ENCODE results near the gene BRSK2. TPM values are rescaled to one million over a fixed set of nuclear protein-coding genes. Genes with fewer than 3 reads are reported as not detected.
"Not testable (repeated sequence)": the region's sequence is repeated elsewhere in the genome, so short reads cannot be mapped to it uniquely, and the experiment has no call there.

Gene BRSK2
- total RNA-seq, 1 donor from 2014 or later, result 7.1 TPM

GRCh38 chr11:1421291-1421690, 31.6 kb downstream of the BRSK2 start:
- Mint-ChIP-seq H3K9me3 (ENCODE audit: unreplicated experiment) (peaks cover 18% of the 10 kb centered on the region), H3K27me3 (ENCODE audit: low read depth, unreplicated experiment) (no peaks in the 10 kb centered on the region), H3K36me3 (ENCODE audit: low read depth, unreplicated experiment) (peaks cover 9% of the 10 kb centered on the region), H3K4me1 (ENCODE audit: low read depth, unreplicated experiment) (no peaks in the 10 kb centered on the region), H3K4me3 (ENCODE audit: unreplicated experiment) (no peak overlapping the region), H3K27ac (ENCODE audit: unreplicated experiment) (no peak overlapping the region)
- Histone ChIP-seq H3K4me2 (ENCODE audit: low read length) (no peak overlapping the region), H3K36me3 (ENCODE audit: insufficient read depth, low read length) (no peaks in the 10 kb centered on the region), H3K4me1 (ENCODE audit: insufficient read depth, low read length) (no peaks in the 10 kb centered on the region), H3K79me2 (ENCODE audit: insufficient read depth, low read length) (no peaks in the 10 kb centered on the region), H3K27me3 (ENCODE audit: insufficient read depth, low read length) (no peaks in the 10 kb centered on the region), H3K9ac (ENCODE audit: low read length) (no peak overlapping the region), H3K9me3 (ENCODE audit: insufficient read depth, low read depth, low read length) (peaks cover 10% of the 10 kb centered on the region), H3K4me3 (ENCODE audit: insufficient read depth, low read depth, low read length) (no peak overlapping the region), H2AFZ (ENCODE audit: low read depth, low read length) (no peak overlapping the region), H3K27ac (ENCODE audit: low read depth, low read length) (no peak overlapping the region), H4K20me1 (ENCODE audit: insufficient read depth, low read length) (no peaks in the 10 kb centered on the region)
- DNase-seq (ENCODE audit: low read depth) (no peak), FAIRE-seq (no peak)
- TF ChIP-seq CTCF (IDR thresholded peaks at IDR 0.05; ENCODE audit: insufficient read depth, low read depth, low read length), result no peak
- no peak for TF ChIP-seq EZH2 (IDR thresholded peaks at IDR 0.05; ENCODE audit: insufficient read depth, low read length)

- TF ChIP-seq CTCF (IDR thresholded peaks at IDR 0.05; ENCODE audit: insufficient read depth, low read depth, low read length) (no peak), EZH2 (IDR thresholded peaks at IDR 0.05; ENCODE audit: insufficient read depth, low read length) (no peak)
- Mint-ChIP-seq H3K4me1 (ENCODE audit: low read depth, unreplicated experiment) (no peaks in the 10 kb centered on the region), H3K36me3 (ENCODE audit: low read depth, unreplicated experiment) (peaks cover 3% of the 10 kb centered on the region), H3K4me3 (ENCODE audit: unreplicated experiment) (no peak overlapping the region), H3K27me3 (ENCODE audit: low read depth, unreplicated experiment) (no peaks in the 10 kb centered on the region), H3K9me3 (ENCODE audit: unreplicated experiment) (peaks cover 10% of the 10 kb centered on the region), H3K27ac (ENCODE audit: unreplicated experiment) (no peak overlapping the region)
- DNase-seq (ENCODE audit: low read depth) (no peak), FAIRE-seq (no peak)
- Histone ChIP-seq H2AFZ (ENCODE audit: low read depth, low read length) (no peak overlapping the region), H3K4me3 (ENCODE audit: insufficient read depth, low read depth, low read length) (no peak overlapping the region), H3K27me3 (ENCODE audit: insufficient read depth, low read length) (no peaks in the 10 kb centered on the region), H3K9me3 (ENCODE audit: insufficient read depth, low read depth, low read length) (peaks cover 4% of the 10 kb centered on the region), H3K79me2 (ENCODE audit: insufficient read depth, low read length) (no peaks in the 10 kb centered on the region), H4K20me1 (ENCODE audit: insufficient read depth, low read length) (no peaks in the 10 kb centered on the region), H3K4me2 (ENCODE audit: low read length) (no peak overlapping the region), H3K27ac (ENCODE audit: low read depth, low read length) (no peak overlapping the region), H3K36me3 (ENCODE audit: insufficient read depth, low read length) (no peaks in the 10 kb centered on the region), H3K4me1 (ENCODE audit: insufficient read depth, low read length) (no peaks in the 10 kb centered on the region), H3K9ac (ENCODE audit: low read length) (no peak overlapping the region)
Observed at GRCh38 chr11:1422481-1422880, 32.7 kb downstream of the BRSK2 start.

GRCh38 chr11:1422981-1423380, 33.2 kb downstream of the BRSK2 start:
- H3K9me3 Mint-ChIP-seq (ENCODE audit: unreplicated experiment), result peaks cover 10% of the 10 kb centered on the region
- H3K36me3 ChIP-seq (ENCODE audit: insufficient read depth, low read length), result no peaks in the 10 kb centered on the region
- DNase-seq (ENCODE audit: low read depth) (no peak), FAIRE-seq (no peak)
- peaks cover 4% of the 10 kb centered on the region for H3K9me3 ChIP-seq (ENCODE audit: insufficient read depth, low read depth, low read length)
- no peak overlapping the region for H2AFZ ChIP-seq (ENCODE audit: low read depth, low read length)
- no peaks in the 10 kb centered on the region for H3K27me3 Mint-ChIP-seq (ENCODE audit: low read depth, unreplicated experiment)
- no peak for TF ChIP-seq EZH2 (IDR thresholded peaks at IDR 0.05; ENCODE audit: insufficient read depth, low read length)
- no peak for TF ChIP-seq CTCF (IDR thresholded peaks at IDR 0.05; ENCODE audit: insufficient read depth, low read depth, low read length)
- H3K27me3 ChIP-seq (ENCODE audit: insufficient read depth, low read length), result no peaks in the 10 kb centered on the region
- H3K4me1 Mint-ChIP-seq (ENCODE audit: low read depth, unreplicated experiment), result no peaks in the 10 kb centered on the region
- no peak overlapping the region for H3K27ac Mint-ChIP-seq (ENCODE audit: unreplicated experiment)
- no peak overlapping the region for H3K9ac ChIP-seq (ENCODE audit: low read length)
- peaks cover 3% of the 10 kb centered on the region for H3K36me3 Mint-ChIP-seq (ENCODE audit: low read depth, unreplicated experiment)
- H4K20me1 ChIP-seq (ENCODE audit: insufficient read depth, low read length), result no peaks in the 10 kb centered on the region
- H3K27ac ChIP-seq (ENCODE audit: low read depth, low read length), result no peak overlapping the region
- H3K4me3 ChIP-seq (ENCODE audit: insufficient read depth, low read depth, low read length), result no peak overlapping the region
- H3K79me2 ChIP-seq (ENCODE audit: insufficient read depth, low read length), result no peaks in the 10 kb centered on the region
- H3K4me2 ChIP-seq (ENCODE audit: low read length), result no peak overlapping the region
- no peaks in the 10 kb centered on the region for H3K4me1 ChIP-seq (ENCODE audit: insufficient read depth, low read length)
- H3K4me3 Mint-ChIP-seq (ENCODE audit: unreplicated experiment), result no peak overlapping the region

GRCh38 chr11:1423406-1423805, 33.7 kb downstream of the BRSK2 start:
- H3K36me3 ChIP-seq (ENCODE audit: insufficient read depth, low read length); H3K4me3 ChIP-seq (ENCODE audit: insufficient read depth, low read depth, low read length); H3K27me3 ChIP-seq (ENCODE audit: insufficient read depth, low read length); H3K4me1 ChIP-seq (ENCODE audit: insufficient read depth, low read length); H3K4me3 Mint-ChIP-seq (ENCODE audit: unreplicated experiment); H3K4me2 ChIP-seq (ENCODE audit: low read length); DNase-seq (ENCODE audit: low read depth); H3K4me1 Mint-ChIP-seq (ENCODE audit: low read depth, unreplicated experiment); H3K79me2 ChIP-seq (ENCODE audit: insufficient read depth, low read length); H3K27ac ChIP-seq (ENCODE audit: low read depth, low read length); H3K36me3 Mint-ChIP-seq (ENCODE audit: low read depth, unreplicated experiment); H3K9ac ChIP-seq (ENCODE audit: low read length); FAIRE-seq; H3K27me3 Mint-ChIP-seq (ENCODE audit: low read depth, unreplicated experiment); H3K9me3 ChIP-seq (ENCODE audit: insufficient read depth, low read depth, low read length); H2AFZ ChIP-seq (ENCODE audit: low read depth, low read length); H3K9me3 Mint-ChIP-seq (ENCODE audit: unreplicated experiment); H4K20me1 ChIP-seq (ENCODE audit: insufficient read depth, low read length); H3K27ac Mint-ChIP-seq (ENCODE audit: unreplicated experiment): not testable (repeated sequence)
